IMR-90 (cell line): ENCODE data around the gene MARCHF2. TPM values are rescaled to one million over a fixed set of nuclear protein-coding genes. Genes with fewer than 3 reads are reported as not detected.
A peak's percentile ranks its signal among the peaks of the same experiment; 100 is the strongest.
"Not testable (repeated sequence)": the region's sequence is repeated elsewhere in the genome, so short reads cannot be mapped to it uniquely, and the experiment has no call there.

Experiments
- ATAC-seq: fragments of 200-7000 bp; cut with Tn5 transposase; 2 replicates; pipeline ENCODE4 v1.9.1; 2020; ENCODE audit warnings: low read depth, mild to moderate bottlenecking, moderate library complexity
- BruUV-seq: library from RNA; stranded (reverse); fragments of 400-500 nt; replicated peaks from 2 replicates; lab custom pipeline; 2021; lab: Mats Ljungman, UMichigan
- CTCF ChIA-PET: fragments of 300-600 bp; formaldehyde crosslinking; extraction: SDS; loops from one replicate; lab custom pipeline; 2021; ENCODE audit warnings: antibody characterized with exemption; lab: Yijun Ruan, JAX
- POLR2A ChIA-PET: fragments of 300-600 bp; sonication (Branson Sonifier 250); formaldehyde crosslinking; loops from one replicate; lab custom pipeline; 2022; ENCODE audit warnings: antibody characterized with exemption; ENCODE audit not compliant: unreplicated experiment; lab: Charles Lee
- DNase-seq: peaks from one replicate; pipeline ENCODE4 v3.0.0; 2013
- H2AFZ ChIP-seq: replicated peaks from 2 replicates; pipeline ENCODE3; 2013; ENCODE audit warnings: low read length, mild to moderate bottlenecking; ENCODE audit not compliant: poor library complexity
- H2AK5ac ChIP-seq: 2 replicates; pipeline ENCODE4 v1.6.1; 2013; ENCODE audit warnings: low read depth, low read length, inconsistent platforms
- H2AK9ac ChIP-seq: replicated peaks from 2 replicates; pipeline ENCODE3; 2013; ENCODE audit warnings: mild to moderate bottlenecking, low read depth, low read length, moderate library complexity; ENCODE audit not compliant: poor library complexity
- H2BK120ac ChIP-seq: 2 replicates; pipeline ENCODE4 v1.6.1; 2013; ENCODE audit warnings: low read depth, low read length, inconsistent platforms
- H2BK15ac ChIP-seq: 3 replicates; pipeline ENCODE4 v1.6.1; 2013; ENCODE audit warnings: low read depth, low read length, inconsistent platforms
- H2BK20ac ChIP-seq: 2 replicates; pipeline ENCODE4 v1.6.1; 2013; ENCODE audit warnings: low read depth, mild to moderate bottlenecking, inconsistent platforms, low read length, moderate library complexity
- H2BK5ac ChIP-seq: 2 replicates; pipeline ENCODE4 v1.6.1; 2013; ENCODE audit warnings: mild to moderate bottlenecking, low read depth, low read length, inconsistent platforms; ENCODE audit not compliant: poor library complexity, severe bottlenecking
- H3K14ac ChIP-seq: replicated peaks from 2 replicates; pipeline ENCODE4 v1.6.1; 2013; ENCODE audit warnings: low read depth, low read length, inconsistent platforms
- H3K18ac ChIP-seq: 2 replicates; pipeline ENCODE4 v1.6.1; 2013; ENCODE audit warnings: low read depth, low read length, control low read depth
- H3K23ac ChIP-seq: 2 replicates; pipeline ENCODE4 v1.6.1; 2013; ENCODE audit warnings: low read depth, low read length, inconsistent platforms
- H3K27ac ChIP-seq: 2 replicates; pipeline ENCODE4 v1.5.1; 2013; ENCODE audit warnings: mild to moderate bottlenecking, control low read depth, low read length; ENCODE audit not compliant: insufficient read depth
- H3K27me3 ChIP-seq: 2 replicates; pipeline ENCODE4 v1.6.1; 2013; ENCODE audit warnings: low read length; ENCODE audit not compliant: control insufficient read depth, insufficient read depth
- H3K36me3 ChIP-seq: 2 replicates; pipeline ENCODE4 v1.6.1; 2013; ENCODE audit warnings: low read length, mixed read lengths; ENCODE audit not compliant: control insufficient read depth, insufficient read depth
- H3K4ac ChIP-seq: 2 replicates; pipeline ENCODE4 v1.6.1; 2013; ENCODE audit warnings: low read depth, low read length, inconsistent platforms
- H3K4me1 ChIP-seq: 2 replicates; pipeline ENCODE4 v1.6.1; 2013; ENCODE audit warnings: low read length, mixed read lengths; ENCODE audit not compliant: control insufficient read depth, insufficient read depth
- H3K4me2 ChIP-seq: 2 replicates; pipeline ENCODE4 v1.6.1; 2013; ENCODE audit warnings: low read depth, mild to moderate bottlenecking, control low read depth, low read length, moderate library complexity
- H3K4me3 ChIP-seq: 2 replicates; pipeline ENCODE4 v1.5.1; 2013; ENCODE audit warnings: low read depth, mild to moderate bottlenecking, control low read depth, low read length, moderate library complexity; ENCODE audit not compliant: insufficient read depth
- H3K56ac ChIP-seq: 2 replicates; pipeline ENCODE4 v1.6.1; 2013; ENCODE audit warnings: low read length, inconsistent platforms; ENCODE audit not compliant: insufficient read depth; ENCODE audit errors: extremely low read depth
- H3K79me1 ChIP-seq, 2 experiments: 2 replicates each; pipeline ENCODE4 v1.6.1; 2013; ENCODE audit warnings: low read length in 2 of 2, inconsistent platforms in 1 of 2, low read depth in 1 of 2
- H3K9ac ChIP-seq: 2 replicates; pipeline ENCODE4 v1.6.1; 2013; ENCODE audit warnings: low read depth, low read length, control low read depth
- H3K9me1 ChIP-seq: 2 replicates; pipeline ENCODE4 v1.6.1; 2013; ENCODE audit warnings: low read length, inconsistent platforms; ENCODE audit not compliant: insufficient read depth
- H3K9me3 ChIP-seq: 2 replicates; pipeline ENCODE4 v1.6.1; 2013; ENCODE audit warnings: low read length; ENCODE audit not compliant: control insufficient read depth, insufficient read depth
- H4K20me1 ChIP-seq: 2 replicates; pipeline ENCODE4 v1.6.1; 2013; ENCODE audit warnings: low read length, inconsistent platforms; ENCODE audit not compliant: insufficient read depth
- H4K5ac ChIP-seq: 2 replicates; pipeline ENCODE4 v1.6.1; 2013; ENCODE audit warnings: mild to moderate bottlenecking, low read depth, low read length, control low read depth
- H4K8ac ChIP-seq, 2 experiments: 2 replicates each; pipeline ENCODE4 v1.6.1; 2013; ENCODE audit warnings: low read depth in 2 of 2, low read length in 2 of 2, control low read depth in 1 of 2, inconsistent platforms in 1 of 2
- H4K91ac ChIP-seq: 2 replicates; pipeline ENCODE4 v1.6.1; 2013; ENCODE audit warnings: low read depth, low read length, inconsistent platforms; ENCODE audit not compliant: insufficient read depth
- CEBPB ChIP-seq: IDR thresholded peaks from 2 replicates; pipeline ENCODE4 v1.6.1; 2012; ENCODE audit warnings: low read depth, low read length, improper control_type of control experiment
- CHD1 ChIP-seq: IDR thresholded peaks from 2 replicates; pipeline ENCODE4 v1.6.1; 2012; ENCODE audit warnings: low read depth, low read length, improper control_type of control experiment
- RAD21 ChIP-seq: IDR thresholded peaks from 2 replicates; pipeline ENCODE4 v1.6.1; 2012; ENCODE audit warnings: low read length, improper control_type of control experiment
- WGBS, 2 experiments: methylation state at CpG; one replicate each; pipeline versions ENCODE4 v1.1.5 to v1.1.7; 2013; ENCODE audit warnings: missing lambda C conversion rate in 2 of 2; ENCODE audit not compliant: insufficient read length in 1 of 2; ENCODE audit errors: extremely low coverage in 2 of 2; 5-methylcytosine and 5-hydroxymethylcytosine counted together
- dilution Hi-C: fragments of 300-500 bp; cut with HindIII; formaldehyde crosslinking; loops from one replicate; pipeline ENCODE4 v1.14.3; 2018; ENCODE audit warnings: low sequenced_read_pairs; ENCODE audit not compliant: unreplicated experiment
- in situ Hi-C: fragments of 300-500 bp; cut with MboI; formaldehyde crosslinking; loops from 3 replicates; pipeline ENCODE4 v1.14.3; 2019; ENCODE audit warnings: low sequenced_read_pairs, inconsistent platforms, mixed read lengths
- intact Hi-C: fragments of 100-400 bp; cut with micrococcal nuclease; formaldehyde crosslinking; loops from 2 replicates; pipeline ENCODE4 v1.10.0; 2022
- polyA plus RNA-seq, 3 experiments: library from polyadenylated mRNA; depleted of rRNA; stranded (reverse); fragments of >200 nt; gene quantifications; 2 replicates each; pipeline ENCODE4 v1.2.3, GENCODE V29; 2012; ENCODE audit warnings: low replicate concordance in 1 of 3
- total RNA-seq: library from RNA; depleted of rRNA; stranded (reverse); fragments of >200 nt; gene quantifications from 2 replicates; pipeline ENCODE4 v1.2.3, GENCODE V29; 2012

The MARCHF2 gene
- total and polyA plus RNA-seq, 2 of the 4 experiments (the other 2 are of a cell fraction): 33.8 to 58.8 TPM

GRCh38 chr19:8371011-8371804 lies 41.9 kb upstream of the MARCHF2 start (continued):
- no peak for TF ChIP-seq CHD1

- no peak overlapping the region for H2BK20ac ChIP-seq
- H4K5ac ChIP-seq: no peak overlapping the region
- no peak overlapping the region for H3K4me2 ChIP-seq
- H3K23ac ChIP-seq: no peak overlapping the region
- no peak overlapping the region for H3K18ac ChIP-seq
- no peak overlapping the region for H3K56ac ChIP-seq
- H2AK9ac ChIP-seq: no peak overlapping the region
- no peaks in the 10 kb centered on the region for H3K9me3 ChIP-seq
- H4K8ac ChIP-seq: no peak overlapping the region
- no peak overlapping the region for H2BK120ac ChIP-seq
- peaks cover 7% of the 10 kb centered on the region; the same call in 1 of the 2 replicates for H3K4me1 ChIP-seq
- no peak overlapping the region for H2AFZ ChIP-seq
- dilution Hi-C loops (no loop called here), intact Hi-C loops (no loop called here), in situ Hi-C loops (no loop called here)
- DNase-seq (no peak), ATAC-seq (no peak)
- no TSS peak for BruUV-seq
- no peaks in the 10 kb centered on the region; the same call in 1 of the 2 replicates for H4K20me1 ChIP-seq
- POLR2A ChIA-PET: no interaction called here
- CTCF ChIA-PET: no interaction called here
- H3K36me3 ChIP-seq: peaks cover 21% of the 10 kb centered on the region
- H3K79me1 ChIP-seq: peaks cover 0 to 9% of the 10 kb centered on the region in 2 experiments; a peak in 2 of 4 replicates
- no peak overlapping the region for H3K4me3 ChIP-seq
- no peak overlapping the region for H3K4ac ChIP-seq
- H2BK15ac ChIP-seq: no peak overlapping the region
- H3K9me1 ChIP-seq: no peaks in the 10 kb centered on the region
- H3K27ac ChIP-seq: no peak overlapping the region
- WGBS, 2 experiments: 99% methylated on average over 8 of the region's 26 CpGs; no CpG with 5 or more reads in 1 of the 2 experiments
- H3K9ac ChIP-seq: no peak overlapping the region
- TF ChIP-seq RAD21: no peak
- TF ChIP-seq CEBPB: 0 out of 2 replicates have a peak, but pooled peaks have one; percentile 1
- no peak overlapping the region for H2AK5ac ChIP-seq
- H3K27me3 ChIP-seq: no peaks in the 10 kb centered on the region
- H2BK5ac ChIP-seq: no peak overlapping the region
- H4K91ac ChIP-seq: no peak overlapping the region
- no peak overlapping the region for H3K14ac ChIP-seq
Observed at GRCh38 chr19:8373867-8374813, 39.0 kb upstream of the MARCHF2 start.

GRCh38 chr19:8375766-8376165 lies 37.3 kb upstream of the MARCHF2 start:
- H2AK9ac ChIP-seq, BruUV-seq, H2BK15ac ChIP-seq, H2AK5ac ChIP-seq, H3K27me3 ChIP-seq, H3K4ac ChIP-seq, H4K8ac ChIP-seq, H3K4me3 ChIP-seq, DNase-seq, H3K9me1 ChIP-seq, H3K14ac ChIP-seq, H3K56ac ChIP-seq, POLR2A ChIA-PET, H3K79me1 ChIP-seq, H3K23ac ChIP-seq, H3K4me1 ChIP-seq, H3K9me3 ChIP-seq, intact Hi-C loops, H4K20me1 ChIP-seq, H2AFZ ChIP-seq, H2BK20ac ChIP-seq, CTCF ChIA-PET, H3K18ac ChIP-seq, H4K5ac ChIP-seq, in situ Hi-C loops, H4K91ac ChIP-seq, H3K9ac ChIP-seq, H2BK120ac ChIP-seq, ATAC-seq, H2BK5ac ChIP-seq, H3K27ac ChIP-seq, H3K4me2 ChIP-seq, dilution Hi-C loops: not testable (repeated sequence)
- H3K36me3 ChIP-seq: peaks cover 18% of the 10 kb centered on the region
- whole genome bisulfite sequencing, 2 experiments: 96% methylated on average over 20 of the region's 32 CpGs; no CpG with 5 or more reads in 1 of the 2 experiments
